ENCODE results near the gene NUCB1.

DNA sequence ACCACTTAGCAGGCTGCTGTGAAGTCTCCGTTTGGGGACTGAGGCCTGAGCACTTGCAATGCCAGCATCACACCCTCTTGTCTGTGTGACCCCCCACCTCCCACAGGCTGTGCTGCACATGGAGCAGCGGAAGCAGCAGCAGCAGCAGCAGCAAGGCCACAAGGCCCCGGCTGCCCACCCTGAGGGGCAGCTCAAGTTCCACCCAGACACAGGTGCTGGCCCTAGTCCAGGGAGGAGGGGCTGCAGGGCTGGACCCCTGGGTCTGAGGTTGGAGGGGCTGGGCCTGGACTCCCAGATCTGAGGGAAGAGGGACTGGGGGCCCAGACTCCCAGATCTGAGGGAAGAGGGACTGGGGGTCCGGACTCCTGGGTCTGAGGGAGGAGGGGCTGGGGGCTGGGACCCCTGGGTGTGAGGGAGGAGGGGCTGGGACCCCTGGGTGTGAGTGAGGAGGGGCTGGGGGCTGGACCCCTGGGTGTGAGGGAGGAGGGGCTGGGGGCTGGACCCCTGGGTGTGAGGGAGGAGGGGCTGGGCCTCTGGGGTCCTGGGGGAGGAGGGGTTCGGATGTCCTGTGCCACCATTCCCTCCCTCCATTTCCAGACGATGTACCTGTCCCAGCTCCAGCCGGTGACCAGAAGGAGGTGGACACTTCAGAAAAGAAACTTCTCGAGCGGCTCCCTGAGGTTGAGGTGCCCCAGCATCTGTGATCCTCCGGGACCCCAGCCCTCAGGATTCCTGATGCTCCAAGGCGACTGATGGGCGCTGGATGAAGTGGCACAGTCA, 21.8 kb downstream of the NUCB1 start:
- TF ChIP-seq RAD21 (IDR thresholded peaks at IDR 0.05), result no peak
- TF ChIP-seq, protein P1, sequence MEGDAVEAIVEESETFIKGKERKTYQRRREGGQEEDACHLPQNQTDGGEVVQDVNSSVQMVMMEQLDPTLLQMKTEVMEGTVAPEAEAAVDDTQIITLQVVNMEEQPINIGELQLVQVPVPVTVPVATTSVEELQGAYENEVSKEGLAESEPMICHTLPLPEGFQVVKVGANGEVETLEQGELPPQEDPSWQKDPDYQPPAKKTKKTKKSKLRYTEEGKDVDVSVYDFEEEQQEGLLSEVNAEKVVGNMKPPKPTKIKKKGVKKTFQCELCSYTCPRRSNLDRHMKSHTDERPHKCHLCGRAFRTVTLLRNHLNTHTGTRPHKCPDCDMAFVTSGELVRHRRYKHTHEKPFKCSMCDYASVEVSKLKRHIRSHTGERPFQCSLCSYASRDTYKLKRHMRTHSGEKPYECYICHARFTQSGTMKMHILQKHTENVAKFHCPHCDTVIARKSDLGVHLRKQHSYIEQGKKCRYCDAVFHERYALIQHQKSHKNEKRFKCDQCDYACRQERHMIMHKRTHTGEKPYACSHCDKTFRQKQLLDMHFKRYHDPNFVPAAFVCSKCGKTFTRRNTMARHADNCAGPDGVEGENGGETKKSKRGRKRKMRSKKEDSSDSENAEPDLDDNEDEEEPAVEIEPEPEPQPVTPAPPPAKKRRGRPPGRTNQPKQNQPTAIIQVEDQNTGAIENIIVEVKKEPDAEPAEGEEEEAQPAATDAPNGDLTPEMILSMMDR (IDR thresholded peaks at IDR 0.05; ENCODE audit: low read depth, low read length, missing input control), result no peak
- TF ChIP-seq, protein P2, sequence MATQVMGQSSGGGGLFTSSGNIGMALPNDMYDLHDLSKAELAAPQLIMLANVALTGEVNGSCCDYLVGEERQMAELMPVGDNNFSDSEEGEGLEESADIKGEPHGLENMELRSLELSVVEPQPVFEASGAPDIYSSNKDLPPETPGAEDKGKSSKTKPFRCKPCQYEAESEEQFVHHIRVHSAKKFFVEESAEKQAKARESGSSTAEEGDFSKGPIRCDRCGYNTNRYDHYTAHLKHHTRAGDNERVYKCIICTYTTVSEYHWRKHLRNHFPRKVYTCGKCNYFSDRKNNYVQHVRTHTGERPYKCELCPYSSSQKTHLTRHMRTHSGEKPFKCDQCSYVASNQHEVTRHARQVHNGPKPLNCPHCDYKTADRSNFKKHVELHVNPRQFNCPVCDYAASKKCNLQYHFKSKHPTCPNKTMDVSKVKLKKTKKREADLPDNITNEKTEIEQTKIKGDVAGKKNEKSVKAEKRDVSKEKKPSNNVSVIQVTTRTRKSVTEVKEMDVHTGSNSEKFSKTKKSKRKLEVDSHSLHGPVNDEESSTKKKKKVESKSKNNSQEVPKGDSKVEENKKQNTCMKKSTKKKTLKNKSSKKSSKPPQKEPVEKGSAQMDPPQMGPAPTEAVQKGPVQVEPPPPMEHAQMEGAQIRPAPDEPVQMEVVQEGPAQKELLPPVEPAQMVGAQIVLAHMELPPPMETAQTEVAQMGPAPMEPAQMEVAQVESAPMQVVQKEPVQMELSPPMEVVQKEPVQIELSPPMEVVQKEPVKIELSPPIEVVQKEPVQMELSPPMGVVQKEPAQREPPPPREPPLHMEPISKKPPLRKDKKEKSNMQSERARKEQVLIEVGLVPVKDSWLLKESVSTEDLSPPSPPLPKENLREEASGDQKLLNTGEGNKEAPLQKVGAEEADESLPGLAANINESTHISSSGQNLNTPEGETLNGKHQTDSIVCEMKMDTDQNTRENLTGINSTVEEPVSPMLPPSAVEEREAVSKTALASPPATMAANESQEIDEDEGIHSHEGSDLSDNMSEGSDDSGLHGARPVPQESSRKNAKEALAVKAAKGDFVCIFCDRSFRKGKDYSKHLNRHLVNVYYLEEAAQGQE (IDR thresholded peaks at IDR 0.05), result no peak
